Measurements from ENCODE around the gene BIK.

The BIK gene

DNA sequence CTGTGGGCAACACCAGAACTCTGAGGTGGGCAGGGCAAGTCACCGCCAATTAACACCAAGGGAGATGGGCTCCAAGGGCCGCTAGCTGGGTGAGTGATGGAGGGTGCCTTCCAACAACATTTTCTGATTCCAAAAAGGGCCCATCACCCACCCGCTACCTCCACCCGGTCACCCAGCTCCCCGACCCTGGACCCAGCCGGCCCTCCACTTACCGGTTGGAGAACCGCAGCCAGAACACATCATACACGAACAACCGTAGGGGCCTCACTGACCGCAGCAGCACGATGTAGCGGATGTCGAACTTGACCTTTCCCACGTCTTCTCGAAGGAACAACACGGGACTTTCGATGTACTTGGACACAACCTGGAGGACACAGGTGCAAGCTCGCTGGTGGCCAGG lies 61.6 kb downstream of the BIK start:
- TF ChIP-seq, protein P1, sequence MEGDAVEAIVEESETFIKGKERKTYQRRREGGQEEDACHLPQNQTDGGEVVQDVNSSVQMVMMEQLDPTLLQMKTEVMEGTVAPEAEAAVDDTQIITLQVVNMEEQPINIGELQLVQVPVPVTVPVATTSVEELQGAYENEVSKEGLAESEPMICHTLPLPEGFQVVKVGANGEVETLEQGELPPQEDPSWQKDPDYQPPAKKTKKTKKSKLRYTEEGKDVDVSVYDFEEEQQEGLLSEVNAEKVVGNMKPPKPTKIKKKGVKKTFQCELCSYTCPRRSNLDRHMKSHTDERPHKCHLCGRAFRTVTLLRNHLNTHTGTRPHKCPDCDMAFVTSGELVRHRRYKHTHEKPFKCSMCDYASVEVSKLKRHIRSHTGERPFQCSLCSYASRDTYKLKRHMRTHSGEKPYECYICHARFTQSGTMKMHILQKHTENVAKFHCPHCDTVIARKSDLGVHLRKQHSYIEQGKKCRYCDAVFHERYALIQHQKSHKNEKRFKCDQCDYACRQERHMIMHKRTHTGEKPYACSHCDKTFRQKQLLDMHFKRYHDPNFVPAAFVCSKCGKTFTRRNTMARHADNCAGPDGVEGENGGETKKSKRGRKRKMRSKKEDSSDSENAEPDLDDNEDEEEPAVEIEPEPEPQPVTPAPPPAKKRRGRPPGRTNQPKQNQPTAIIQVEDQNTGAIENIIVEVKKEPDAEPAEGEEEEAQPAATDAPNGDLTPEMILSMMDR (IDR thresholded peaks at IDR 0.05; ENCODE audit: insufficient read depth, low read depth, low read length, missing control alignments): no peak
- H3K4me3 ChIP-seq (ENCODE audit: low read depth, low read length): no peak overlapping the region
- no peak for DNase-seq (ENCODE audit: low read depth)

DNA sequence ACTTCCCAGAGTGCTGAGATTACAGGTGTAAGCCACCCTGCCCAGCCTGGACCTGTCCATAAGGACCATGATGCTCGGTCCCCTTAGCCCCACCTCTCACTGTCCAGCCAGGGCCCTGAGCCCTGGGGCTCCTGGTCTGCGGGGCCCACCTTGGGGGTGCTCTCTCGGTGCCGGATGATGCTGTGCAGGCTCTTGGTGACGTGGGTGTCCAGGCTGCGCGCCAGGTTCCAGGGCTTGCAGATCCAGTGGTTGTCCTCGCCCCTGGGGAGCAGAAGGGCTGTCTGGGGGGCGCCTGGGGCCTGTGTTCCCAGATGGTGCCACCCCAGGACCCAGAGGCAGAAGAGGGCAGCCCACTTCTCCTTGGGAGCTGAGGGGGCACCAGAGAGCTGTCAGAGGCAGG lies 63.0 kb downstream of the BIK start:
- H3K4me3 ChIP-seq (ENCODE audit: low read depth, low read length): no peak overlapping the region
- TF ChIP-seq, protein P1 (IDR thresholded peaks at IDR 0.05; ENCODE audit: insufficient read depth, low read depth, low read length, missing control alignments): no peak
- no peak for DNase-seq (ENCODE audit: low read depth)

DNA sequence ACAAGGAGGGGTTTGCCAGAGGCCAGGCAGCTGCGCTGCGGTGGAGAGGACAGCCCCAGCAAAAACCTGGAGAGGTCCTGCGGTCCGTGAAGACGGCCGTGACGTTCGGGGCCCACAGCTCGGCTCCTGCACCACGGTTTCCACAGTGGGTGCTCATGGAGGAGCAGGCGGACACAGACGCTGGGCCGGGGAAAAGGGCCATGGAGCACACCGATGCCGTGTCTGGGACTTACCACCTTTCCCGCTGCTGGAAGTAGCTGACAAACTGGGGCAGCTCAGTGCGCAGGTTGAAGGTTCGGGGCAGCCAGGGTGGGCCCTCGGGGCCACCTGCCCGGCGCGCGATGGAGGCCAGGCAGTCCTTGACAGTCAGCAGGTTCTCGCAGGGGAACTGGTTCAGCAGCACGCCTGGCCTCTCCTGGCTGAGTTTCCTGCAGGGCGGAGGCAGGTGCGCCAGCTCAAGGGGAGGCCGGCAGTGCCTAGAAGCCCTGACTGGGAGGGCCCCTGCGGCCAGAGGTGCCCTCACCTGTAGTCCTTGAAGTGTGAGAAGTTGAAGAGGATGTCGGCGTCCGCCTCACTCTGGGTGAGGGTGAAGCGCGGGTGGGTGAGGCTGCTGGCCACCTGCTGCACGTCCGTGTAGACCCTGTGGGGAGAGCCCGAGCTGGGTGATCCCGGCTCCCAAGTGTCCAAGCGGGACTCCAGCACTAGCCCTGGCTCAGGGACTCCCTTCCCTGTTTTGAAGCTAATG lies 63.6 kb downstream of the BIK start:
- no peak overlapping the region for H3K4me3 ChIP-seq (ENCODE audit: low read depth, low read length)
- no peak for DNase-seq (ENCODE audit: low read depth)
- TF ChIP-seq, protein P1 (IDR thresholded peaks at IDR 0.05; ENCODE audit: insufficient read depth, low read depth, low read length, missing control alignments): no peak

DNA sequence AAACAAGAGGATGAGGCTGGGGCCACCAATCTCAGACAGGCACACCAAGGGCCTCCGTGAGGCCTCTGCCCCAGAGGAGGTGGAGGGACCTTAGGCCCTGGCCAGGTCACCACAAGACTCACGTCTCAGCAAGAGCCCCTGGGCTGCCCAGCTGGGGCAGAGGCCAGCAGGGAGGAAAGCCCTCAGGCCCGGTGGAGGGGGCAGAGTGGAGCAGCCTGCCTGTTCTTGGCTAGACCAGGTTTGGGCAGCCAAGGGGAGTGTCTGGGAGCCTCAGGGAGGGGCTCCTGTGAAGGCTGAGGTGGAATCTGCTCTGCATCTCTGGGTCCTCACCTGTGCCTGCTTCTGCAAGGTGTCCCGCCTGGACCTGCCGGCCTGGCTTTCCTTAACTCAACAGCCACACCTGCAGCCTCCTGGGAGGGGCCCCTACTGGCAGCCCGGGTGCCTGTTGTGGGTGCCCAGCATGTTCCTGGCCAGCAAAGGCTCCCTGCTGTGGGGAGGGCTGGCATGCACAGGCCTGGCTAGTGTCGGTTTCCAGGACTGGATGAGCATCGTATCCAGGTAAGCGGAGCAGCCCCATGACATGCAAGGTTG lies 64.5 kb downstream of the BIK start:
- TF ChIP-seq, protein P1 (IDR thresholded peaks at IDR 0.05; ENCODE audit: insufficient read depth, low read depth, low read length, missing control alignments): no peak
- no peak overlapping the region for H3K4me3 ChIP-seq (ENCODE audit: low read depth, low read length)
- DNase-seq (ENCODE audit: low read depth): no peak

DNA sequence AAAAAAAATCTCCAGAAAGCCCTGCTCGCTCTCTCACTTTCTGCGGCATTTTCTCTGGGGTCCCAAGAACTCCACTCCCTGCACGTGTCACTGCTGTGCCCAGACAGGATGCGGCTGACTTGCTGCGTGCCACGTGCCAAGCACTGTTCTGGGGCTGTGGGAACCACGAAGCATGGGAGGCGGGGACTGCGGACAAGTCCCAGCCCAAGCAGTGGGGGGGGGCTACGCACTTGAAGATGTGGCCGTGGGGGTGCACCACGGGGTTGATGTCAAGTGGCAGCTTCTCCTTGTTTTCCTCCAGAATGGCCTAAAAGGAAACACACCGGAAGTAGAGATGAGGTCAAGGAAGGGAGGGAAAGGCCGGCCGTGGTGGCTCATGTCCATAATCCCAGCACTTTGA lies 65.5 kb downstream of the BIK start:
- H3K4me3 ChIP-seq (ENCODE audit: low read depth, low read length): no peak overlapping the region
- no peak for DNase-seq (ENCODE audit: low read depth)
- TF ChIP-seq, protein P1 (IDR thresholded peaks at IDR 0.05; ENCODE audit: insufficient read depth, low read depth, low read length, missing control alignments): no peak

DNA sequence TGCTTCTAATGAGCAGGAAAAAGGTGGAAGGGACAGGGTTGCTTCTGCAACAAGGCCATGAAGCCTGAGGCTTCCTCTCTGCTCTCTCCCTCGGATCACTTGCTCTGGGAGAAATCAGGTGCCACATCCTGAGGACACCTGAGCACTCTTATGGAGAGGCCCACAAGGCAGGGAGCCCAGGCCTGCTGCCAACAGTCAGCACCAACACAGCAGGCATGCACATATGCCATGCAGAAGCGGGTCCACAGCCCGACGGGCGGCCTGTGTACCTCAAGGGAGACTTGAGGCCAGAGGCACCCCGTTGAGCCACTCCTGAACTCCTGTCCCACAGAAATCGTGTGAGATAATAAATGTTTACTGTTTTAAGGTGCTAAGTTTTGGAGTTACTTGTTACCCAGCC lies 66.9 kb downstream of the BIK start:
- TF ChIP-seq, protein P1 (IDR thresholded peaks at IDR 0.05; ENCODE audit: insufficient read depth, low read depth, low read length, missing control alignments): no peak
- no peak for DNase-seq (ENCODE audit: low read depth)
- no peak overlapping the region for H3K4me3 ChIP-seq (ENCODE audit: low read depth, low read length)
